Measurements from ENCODE around the gene WDR6. TPM values are rescaled to one million over a fixed set of nuclear protein-coding genes. Genes with fewer than 3 reads are reported as not detected.

WDR6 gene
- total RNA-seq, 3 donors from 2014 or later (not counting 1 experiment from before 2014, with no cell fraction given): 113 to 167 (median 129) TPM

DNA sequence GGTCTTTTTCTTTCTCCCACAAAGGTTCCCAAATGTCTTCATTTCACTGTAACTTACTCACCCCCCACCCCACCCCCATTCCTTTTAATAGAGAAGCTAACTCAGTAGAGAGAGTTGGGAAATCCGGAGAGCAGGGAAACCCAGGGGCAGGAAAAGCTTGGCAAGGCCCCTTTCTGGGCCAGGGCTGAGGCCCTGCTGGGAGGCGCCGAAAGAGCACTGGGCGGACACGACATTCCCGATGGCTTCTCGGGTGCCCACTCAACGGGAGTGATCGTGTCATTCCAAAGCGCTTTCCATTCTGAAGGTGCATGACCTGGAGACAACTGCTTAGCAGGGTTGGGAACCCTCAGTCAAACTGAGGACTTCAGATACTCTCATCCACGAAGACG is 12.7 kb downstream of the WDR6 start:
- DNase-seq: no peak
- Histone ChIP-seq H3K27ac (ENCODE audit: low read length) (peak overlapping the region; percentile 94), H3K4me1 (ENCODE audit: control insufficient read depth, insufficient read depth, low read length) (peaks cover 48% of the 10 kb centered on the region), H3K36me3 (ENCODE audit: control insufficient read depth, insufficient read depth, low read length) (peaks cover 24% of the 10 kb centered on the region), H3K9me3 (ENCODE audit: control insufficient read depth, insufficient read depth, low read length) (no peaks in the 10 kb centered on the region), H3K27me3 (ENCODE audit: control insufficient read depth, insufficient read depth, low read length) (no peaks in the 10 kb centered on the region), H3K4me3 (ENCODE audit: low read length) (peak overlapping the region; percentile 82)
- Mint-ChIP-seq H3K27me3 (ENCODE audit: low read depth in 2 of 2) (no peaks in the 10 kb centered on the region), H3K36me3 (no peaks in the 10 kb centered on the region), H3K4me3 (peak overlapping the region; percentile 98), H3K27ac (peak overlapping the region; percentile 95 to 99), H3K9me3 (no peaks in the 10 kb centered on the region), H3K4me1 (peaks cover 16 to 24% of the 10 kb centered on the region in 2 donors)
- no peak for ATAC-seq
- 44% methylated on average over 12 of the region's 12 CpGs for WGBS (ENCODE audit: insufficient coverage)
- intact Hi-C loops (cut with micrococcal nuclease): loop anchor here (5.0 kb wide), 1 partner anchor 33 kb away; no protein-coding TSS in a partner anchor
- TF ChIP-seq, protein P1, sequence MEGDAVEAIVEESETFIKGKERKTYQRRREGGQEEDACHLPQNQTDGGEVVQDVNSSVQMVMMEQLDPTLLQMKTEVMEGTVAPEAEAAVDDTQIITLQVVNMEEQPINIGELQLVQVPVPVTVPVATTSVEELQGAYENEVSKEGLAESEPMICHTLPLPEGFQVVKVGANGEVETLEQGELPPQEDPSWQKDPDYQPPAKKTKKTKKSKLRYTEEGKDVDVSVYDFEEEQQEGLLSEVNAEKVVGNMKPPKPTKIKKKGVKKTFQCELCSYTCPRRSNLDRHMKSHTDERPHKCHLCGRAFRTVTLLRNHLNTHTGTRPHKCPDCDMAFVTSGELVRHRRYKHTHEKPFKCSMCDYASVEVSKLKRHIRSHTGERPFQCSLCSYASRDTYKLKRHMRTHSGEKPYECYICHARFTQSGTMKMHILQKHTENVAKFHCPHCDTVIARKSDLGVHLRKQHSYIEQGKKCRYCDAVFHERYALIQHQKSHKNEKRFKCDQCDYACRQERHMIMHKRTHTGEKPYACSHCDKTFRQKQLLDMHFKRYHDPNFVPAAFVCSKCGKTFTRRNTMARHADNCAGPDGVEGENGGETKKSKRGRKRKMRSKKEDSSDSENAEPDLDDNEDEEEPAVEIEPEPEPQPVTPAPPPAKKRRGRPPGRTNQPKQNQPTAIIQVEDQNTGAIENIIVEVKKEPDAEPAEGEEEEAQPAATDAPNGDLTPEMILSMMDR (IDR thresholded peaks at IDR 0.05): no peak

- H3K27me3 ChIP-seq (ENCODE audit: control insufficient read depth, insufficient read depth, low read length): no peaks in the 10 kb centered on the region
- WGBS (ENCODE audit: insufficient coverage): under 1% methylated on average over 51 of the region's 51 CpGs
Observed at GRCh38 chr3:49020330-49021212, 13.4 kb downstream of the WDR6 start.

GRCh38 chr3:49021213-49021812 is 14.1 kb downstream of the WDR6 start:
- Mint-ChIP-seq H3K27ac (peak overlapping the region; percentile 95 to 99), H3K4me1 (peaks cover 16 to 31% of the 10 kb centered on the region in 2 donors), H3K9me3 (no peaks in the 10 kb centered on the region), H3K4me3 (peak overlapping the region; percentile 98), H3K27me3 (ENCODE audit: low read depth in 2 of 2) (no peaks in the 10 kb centered on the region), H3K36me3 (no peaks in the 10 kb centered on the region)
- H3K4me3 ChIP-seq (ENCODE audit: low read length): peak overlapping the region; percentile 82
- under 1% methylated on average over 60 of the region's 60 CpGs for WGBS (ENCODE audit: insufficient coverage)
- peaks cover 48% of the 10 kb centered on the region for H3K4me1 ChIP-seq (ENCODE audit: control insufficient read depth, insufficient read depth, low read length)
- DNase-seq: peak; percentile 99
- ATAC-seq: peak; percentile 80 to 94 (median 83)
- TF ChIP-seq, protein P1 (IDR thresholded peaks at IDR 0.05): no peak
- peaks cover 23% of the 10 kb centered on the region for H3K36me3 ChIP-seq (ENCODE audit: control insufficient read depth, insufficient read depth, low read length)
- no peaks in the 10 kb centered on the region for H3K27me3 ChIP-seq (ENCODE audit: control insufficient read depth, insufficient read depth, low read length)
- no peaks in the 10 kb centered on the region for H3K9me3 ChIP-seq (ENCODE audit: control insufficient read depth, insufficient read depth, low read length)
- H3K27ac ChIP-seq (ENCODE audit: low read length): peak overlapping the region; percentile 94
- intact Hi-C loops (cut with micrococcal nuclease): loop anchor here (1.0 to 5.0 kb wide), 3 partner anchors 8 to 34 kb away; partner anchors contain the start of genes IMPDH2 and WDR6

More at GRCh38 chr3:49020330-49021212, 13.4 kb downstream of the WDR6 start:
- Histone ChIP-seq H3K9me3 (ENCODE audit: control insufficient read depth, insufficient read depth, low read length) (no peaks in the 10 kb centered on the region), H3K4me3 (ENCODE audit: low read length) (peak overlapping the region; percentile 82), H3K27ac (ENCODE audit: low read length) (peak overlapping the region; percentile 94), H3K4me1 (ENCODE audit: control insufficient read depth, insufficient read depth, low read length) (peaks cover 48% of the 10 kb centered on the region), H3K36me3 (ENCODE audit: control insufficient read depth, insufficient read depth, low read length) (peaks cover 24% of the 10 kb centered on the region)
- H3K4me1 Mint-ChIP-seq: peaks cover 16 to 27% of the 10 kb centered on the region in 2 donors
- peak overlapping the region; percentile 95 to 99 for H3K27ac Mint-ChIP-seq
- TF ChIP-seq, protein P1 (IDR thresholded peaks at IDR 0.05): no peak
- ATAC-seq (no peak), DNase-seq (peak; percentile 46 to 53)
- intact Hi-C loops (cut with micrococcal nuclease): loop anchor here (1.0 to 5.0 kb wide), 3 partner anchors 9 to 33 kb away; partner anchors contain the start of genes IMPDH2 and WDR6
- peak overlapping the region; percentile 98 for H3K4me3 Mint-ChIP-seq
- no peaks in the 10 kb centered on the region for H3K36me3 Mint-ChIP-seq
- H3K27me3 Mint-ChIP-seq (ENCODE audit: low read depth in 2 of 2): no peaks in the 10 kb centered on the region
- no peaks in the 10 kb centered on the region for H3K9me3 Mint-ChIP-seq

All from natural killer cell (primary cell).